IMR-90 (cell line): ENCODE results near the gene CDK14. TPM values are rescaled to one million over a fixed set of nuclear protein-coding genes. Genes with fewer than 3 reads are reported as not detected.

Experiments
- ATAC-seq: fragments of 200-7000 bp; cut with Tn5 transposase; 2 replicates; pipeline ENCODE4 v1.9.1; 2020; ENCODE audit warnings: low read depth, mild to moderate bottlenecking, moderate library complexity
- BruUV-seq: library from RNA; stranded (reverse); fragments of 400-500 nt; replicated peaks from 2 replicates; lab custom pipeline; 2021; lab: Mats Ljungman, UMichigan
- CTCF ChIA-PET: fragments of 300-600 bp; formaldehyde crosslinking; extraction: SDS; loops from one replicate; lab custom pipeline; 2021; ENCODE audit warnings: antibody characterized with exemption; lab: Yijun Ruan, JAX
- POLR2A ChIA-PET: fragments of 300-600 bp; sonication (Branson Sonifier 250); formaldehyde crosslinking; loops from one replicate; lab custom pipeline; 2022; ENCODE audit warnings: antibody characterized with exemption; ENCODE audit not compliant: unreplicated experiment; lab: Charles Lee
- DNase-seq: peaks from one replicate; pipeline ENCODE4 v3.0.0; 2013
- H2AFZ ChIP-seq: replicated peaks from 2 replicates; pipeline ENCODE3; 2013; ENCODE audit warnings: low read length, mild to moderate bottlenecking; ENCODE audit not compliant: poor library complexity
- H2AK5ac ChIP-seq: 2 replicates; pipeline ENCODE4 v1.6.1; 2013; ENCODE audit warnings: low read depth, low read length, inconsistent platforms
- H2AK9ac ChIP-seq: replicated peaks from 2 replicates; pipeline ENCODE3; 2013; ENCODE audit warnings: mild to moderate bottlenecking, low read depth, low read length, moderate library complexity; ENCODE audit not compliant: poor library complexity
- H2BK120ac ChIP-seq: 2 replicates; pipeline ENCODE4 v1.6.1; 2013; ENCODE audit warnings: low read depth, low read length, inconsistent platforms
- H2BK15ac ChIP-seq: 3 replicates; pipeline ENCODE4 v1.6.1; 2013; ENCODE audit warnings: low read depth, low read length, inconsistent platforms
- H2BK20ac ChIP-seq: 2 replicates; pipeline ENCODE4 v1.6.1; 2013; ENCODE audit warnings: low read depth, mild to moderate bottlenecking, inconsistent platforms, low read length, moderate library complexity
- H2BK5ac ChIP-seq: 2 replicates; pipeline ENCODE4 v1.6.1; 2013; ENCODE audit warnings: mild to moderate bottlenecking, low read depth, low read length, inconsistent platforms; ENCODE audit not compliant: poor library complexity, severe bottlenecking
- H3K14ac ChIP-seq: replicated peaks from 2 replicates; pipeline ENCODE4 v1.6.1; 2013; ENCODE audit warnings: low read depth, low read length, inconsistent platforms
- H3K18ac ChIP-seq: 2 replicates; pipeline ENCODE4 v1.6.1; 2013; ENCODE audit warnings: low read depth, low read length, control low read depth
- H3K23ac ChIP-seq: 2 replicates; pipeline ENCODE4 v1.6.1; 2013; ENCODE audit warnings: low read depth, low read length, inconsistent platforms
- H3K27ac ChIP-seq: 2 replicates; pipeline ENCODE4 v1.5.1; 2013; ENCODE audit warnings: mild to moderate bottlenecking, control low read depth, low read length; ENCODE audit not compliant: insufficient read depth
- H3K27me3 ChIP-seq: 2 replicates; pipeline ENCODE4 v1.6.1; 2013; ENCODE audit warnings: low read length; ENCODE audit not compliant: control insufficient read depth, insufficient read depth
- H3K36me3 ChIP-seq: 2 replicates; pipeline ENCODE4 v1.6.1; 2013; ENCODE audit warnings: low read length, mixed read lengths; ENCODE audit not compliant: control insufficient read depth, insufficient read depth
- H3K4ac ChIP-seq: 2 replicates; pipeline ENCODE4 v1.6.1; 2013; ENCODE audit warnings: low read depth, low read length, inconsistent platforms
- H3K4me1 ChIP-seq: 2 replicates; pipeline ENCODE4 v1.6.1; 2013; ENCODE audit warnings: low read length, mixed read lengths; ENCODE audit not compliant: control insufficient read depth, insufficient read depth
- H3K4me2 ChIP-seq: 2 replicates; pipeline ENCODE4 v1.6.1; 2013; ENCODE audit warnings: low read depth, mild to moderate bottlenecking, control low read depth, low read length, moderate library complexity
- H3K4me3 ChIP-seq: 2 replicates; pipeline ENCODE4 v1.5.1; 2013; ENCODE audit warnings: low read depth, mild to moderate bottlenecking, control low read depth, low read length, moderate library complexity; ENCODE audit not compliant: insufficient read depth
- H3K56ac ChIP-seq: 2 replicates; pipeline ENCODE4 v1.6.1; 2013; ENCODE audit warnings: low read length, inconsistent platforms; ENCODE audit not compliant: insufficient read depth; ENCODE audit errors: extremely low read depth
- H3K79me1 ChIP-seq, 2 experiments: 2 replicates each; pipeline ENCODE4 v1.6.1; 2013; ENCODE audit warnings: low read length in 2 of 2, inconsistent platforms in 1 of 2, low read depth in 1 of 2
- H3K9ac ChIP-seq: 2 replicates; pipeline ENCODE4 v1.6.1; 2013; ENCODE audit warnings: low read depth, low read length, control low read depth
- H3K9me1 ChIP-seq: 2 replicates; pipeline ENCODE4 v1.6.1; 2013; ENCODE audit warnings: low read length, inconsistent platforms; ENCODE audit not compliant: insufficient read depth
- H3K9me3 ChIP-seq: 2 replicates; pipeline ENCODE4 v1.6.1; 2013; ENCODE audit warnings: low read length; ENCODE audit not compliant: control insufficient read depth, insufficient read depth
- H4K20me1 ChIP-seq: 2 replicates; pipeline ENCODE4 v1.6.1; 2013; ENCODE audit warnings: low read length, inconsistent platforms; ENCODE audit not compliant: insufficient read depth
- H4K5ac ChIP-seq: 2 replicates; pipeline ENCODE4 v1.6.1; 2013; ENCODE audit warnings: mild to moderate bottlenecking, low read depth, low read length, control low read depth
- H4K8ac ChIP-seq, 2 experiments: 2 replicates each; pipeline ENCODE4 v1.6.1; 2013; ENCODE audit warnings: low read depth in 2 of 2, low read length in 2 of 2, control low read depth in 1 of 2, inconsistent platforms in 1 of 2
- H4K91ac ChIP-seq: 2 replicates; pipeline ENCODE4 v1.6.1; 2013; ENCODE audit warnings: low read depth, low read length, inconsistent platforms; ENCODE audit not compliant: insufficient read depth
- CEBPB ChIP-seq: IDR thresholded peaks from 2 replicates; pipeline ENCODE4 v1.6.1; 2012; ENCODE audit warnings: low read depth, low read length, improper control_type of control experiment
- CHD1 ChIP-seq: IDR thresholded peaks from 2 replicates; pipeline ENCODE4 v1.6.1; 2012; ENCODE audit warnings: low read depth, low read length, improper control_type of control experiment
- CTCF ChIP-seq: conservative IDR thresholded peaks from 2 replicates; pipeline ENCODE4 v1.5.1; 2012; ENCODE audit warnings: mild to moderate bottlenecking, low read depth, low read length, improper control_type of control experiment
- MXI1 ChIP-seq: IDR thresholded peaks from 2 replicates; pipeline ENCODE4 v1.6.1; 2012; ENCODE audit warnings: low read depth, mild to moderate bottlenecking, low read length, moderate library complexity, borderline replicate concordance
- WGBS, 2 experiments: methylation state at CpG; one replicate each; pipeline versions ENCODE4 v1.1.5 to v1.1.7; 2013; ENCODE audit warnings: missing lambda C conversion rate in 2 of 2; ENCODE audit not compliant: insufficient read length in 1 of 2; ENCODE audit errors: extremely low coverage in 2 of 2; 5-methylcytosine and 5-hydroxymethylcytosine counted together
- dilution Hi-C: fragments of 300-500 bp; cut with HindIII; formaldehyde crosslinking; loops from one replicate; pipeline ENCODE4 v1.14.3; 2018; ENCODE audit warnings: low sequenced_read_pairs; ENCODE audit not compliant: unreplicated experiment
- in situ Hi-C: fragments of 300-500 bp; cut with MboI; formaldehyde crosslinking; loops from 3 replicates; pipeline ENCODE4 v1.14.3; 2019; ENCODE audit warnings: low sequenced_read_pairs, inconsistent platforms, mixed read lengths
- intact Hi-C: fragments of 100-400 bp; cut with micrococcal nuclease; formaldehyde crosslinking; loops from 2 replicates; pipeline ENCODE4 v1.10.0; 2022
- polyA plus RNA-seq, 3 experiments: library from polyadenylated mRNA; depleted of rRNA; stranded (reverse); fragments of >200 nt; gene quantifications; 2 replicates each; pipeline ENCODE4 v1.2.3, GENCODE V29; 2012; ENCODE audit warnings: low replicate concordance in 1 of 3
- total RNA-seq: library from RNA; depleted of rRNA; stranded (reverse); fragments of >200 nt; gene quantifications from 2 replicates; pipeline ENCODE4 v1.2.3, GENCODE V29; 2012

Gene CDK14
- total and polyA plus RNA-seq, 2 of the 4 experiments (the other 2 are of a cell fraction) = 10.1 to 29.6 TPM

- POLR2A ChIA-PET = no interaction called here
These were observed 555.8 kb downstream of the CDK14 start for GRCh38 chr7:91151916-91152315.

More at GRCh38 chr7:91151916-91152315, 555.8 kb downstream of the CDK14 start:
- TF ChIP-seq CTCF (no peak), CEBPB (no peak), MXI1 (no peak), CHD1 (no peak)
- Histone ChIP-seq H2BK120ac (no peak overlapping the region), H3K4ac (no peak overlapping the region), H3K23ac (no peak overlapping the region), H3K4me1 (no peaks in the 10 kb centered on the region), H3K4me2 (no peak overlapping the region), H3K9ac (no peak overlapping the region), H4K5ac (no peak overlapping the region), H4K8ac (no peak overlapping the region), H4K91ac (no peak overlapping the region), H2BK20ac (no peak overlapping the region), H2BK5ac (no peak overlapping the region), H2BK15ac (no peak overlapping the region), H2AK9ac (no peak overlapping the region), H2AFZ (no peak overlapping the region), H3K27ac (no peak overlapping the region), H3K9me1 (0 out of 2 replicates have a peak, but pooled peaks cover 3% of the 10 kb centered on the region), H3K18ac (no peak overlapping the region), H3K27me3 (no peaks in the 10 kb centered on the region), H2AK5ac (no peak overlapping the region), H3K4me3 (no peak overlapping the region), H4K20me1 (no peaks in the 10 kb centered on the region), H3K36me3 (no peaks in the 10 kb centered on the region), H3K56ac (no peak overlapping the region), H3K79me1 (no peaks in the 10 kb centered on the region; a peak in 1 of 4 replicates), H3K14ac (no peak overlapping the region), H3K9me3 (no peaks in the 10 kb centered on the region)
- CTCF ChIA-PET = no interaction called here
- WGBS, 2 experiments = no CpG with 5 or more reads among the region's 4 CpGs
- in situ Hi-C loops = no loop called here
- dilution Hi-C loops = no loop called here
- DNase-seq = no peak
- intact Hi-C loops = no loop called here
- no TSS peak for BruUV-seq
- ATAC-seq = no peak
